ENCODE data around the gene TAS2R31.

The TAS2R31 gene

GRCh38 chr12:10994307-10994706 is 36.9 kb downstream of the TAS2R31 start:
- no peak for DNase-seq

- no peak for DNase-seq
Measured at GRCh38 chr12:10989107-10989506, 42.1 kb downstream of the TAS2R31 start.

- DNase-seq, result no peak
Measured at GRCh38 chr12:10986812-10987211, 44.4 kb downstream of the TAS2R31 start, which contains the start of gene TAS2R50. TAS2R50 (minus strand) TSS chr12:10986912; CDS start chr12:10986860, 52 bp downstream.

GRCh38 chr12:10982244-10982643 is 49.0 kb downstream of the TAS2R31 start:
- DNase-seq, result peak in 1 of 2 experiments; percentile 6

All from activated CD4-positive, alpha-beta T cell treated with anti-CD3 and anti-CD28 coated beads, Interleukin-2, amount 50 U/mL, for 48 hours (primary cell).